Stimulated activated naive CD4-positive, alpha-beta T cell treated with Interleukin-2 at 50 U/mL for 16 hours (primary cell): Measurements from ENCODE around the gene RGL2.

Experiments
- DNase-seq: peaks from one replicate; lab custom pipeline; 2025; lab: John Stamatoyannopoulos, UW

RGL2 gene

DNA sequence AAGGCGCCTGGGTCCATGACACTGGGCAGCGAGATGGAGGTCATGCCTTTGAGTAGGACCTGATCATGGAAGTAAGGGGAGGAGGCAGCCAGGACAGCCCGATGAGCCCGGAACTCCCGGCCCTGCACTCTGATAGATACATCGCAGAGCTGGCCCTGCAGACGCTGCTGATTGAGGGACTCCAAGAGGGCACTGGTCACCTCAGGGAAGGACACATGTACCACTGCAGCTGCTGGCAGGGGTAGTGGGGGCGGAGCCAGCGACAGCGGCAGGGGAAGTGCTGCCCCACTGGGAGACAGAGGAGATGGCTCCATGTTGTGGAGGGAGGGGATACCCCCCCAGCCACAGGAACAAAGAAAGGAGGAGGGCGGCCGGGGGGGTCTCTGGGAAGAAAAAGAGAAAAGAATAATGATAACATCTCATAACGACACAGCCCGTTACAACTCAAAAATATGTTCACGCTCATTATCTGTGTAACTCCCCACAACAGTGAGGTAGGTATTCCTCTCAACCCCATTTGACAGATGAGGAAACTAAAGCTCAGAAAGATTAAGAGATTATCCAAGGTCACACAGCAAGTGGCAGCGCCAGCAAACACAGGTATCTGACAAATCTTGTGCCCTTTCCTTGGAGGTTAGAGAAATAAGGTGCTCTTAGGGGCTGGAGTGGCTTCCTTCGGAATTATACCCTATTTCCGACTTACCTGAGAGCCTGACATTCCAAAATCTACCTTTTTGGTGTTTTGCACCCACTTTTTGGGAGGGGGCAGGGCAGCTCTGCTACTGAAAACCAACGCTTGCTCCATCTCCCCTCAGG is 18.1 kb upstream of the RGL2 start:
- DNase-seq, result no peak

GRCh38 chr6:33315793-33316602 is 17.3 kb upstream of the RGL2 start:
- DNase-seq, result no peak

DNA sequence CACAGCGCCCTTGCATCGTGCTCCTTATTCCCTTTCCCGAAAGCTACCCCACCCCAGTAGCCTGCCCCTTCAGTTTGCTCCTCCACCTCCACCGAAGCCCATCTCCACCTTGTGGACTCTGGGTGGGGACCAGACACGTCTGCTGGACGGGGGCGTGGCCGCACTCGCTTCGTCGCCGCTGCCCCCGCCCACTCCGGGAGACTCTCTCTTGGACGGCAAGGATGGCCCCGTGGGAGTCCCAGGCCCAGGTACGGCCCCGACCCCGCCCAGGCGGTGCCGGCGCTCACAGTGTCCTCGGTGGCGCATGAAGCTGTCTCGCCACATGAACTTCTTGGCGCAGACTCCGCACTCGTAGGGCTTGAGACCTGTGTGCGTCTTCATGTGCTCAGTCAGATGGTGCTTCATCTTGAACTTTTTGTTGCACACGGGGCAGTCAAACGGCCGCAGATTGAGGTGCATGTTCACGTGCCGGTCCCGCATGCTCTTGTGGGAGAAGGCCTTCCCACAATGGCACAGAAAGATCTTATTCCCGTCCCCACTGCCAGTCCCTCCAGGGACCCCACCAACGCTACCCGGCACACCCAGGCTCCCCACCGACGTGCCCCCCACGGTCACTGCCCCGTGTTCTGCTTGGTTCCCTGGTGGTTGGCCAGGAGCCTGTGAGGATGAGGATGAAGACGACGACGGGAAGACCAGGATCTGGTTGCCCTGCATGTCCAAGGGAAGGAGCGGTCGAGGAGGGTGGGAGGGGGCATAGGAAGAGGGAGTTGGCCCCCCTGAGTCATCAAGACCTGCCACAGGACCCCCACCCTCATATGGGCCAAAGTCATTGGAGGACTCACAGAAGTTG is 16.4 kb upstream of the RGL2 start:
- DNase-seq, result no peak

- DNase-seq, result peak; percentile 75
These were observed 15.8 kb upstream of the RGL2 start for GRCh38 chr6:33314515-33314942.

DNA sequence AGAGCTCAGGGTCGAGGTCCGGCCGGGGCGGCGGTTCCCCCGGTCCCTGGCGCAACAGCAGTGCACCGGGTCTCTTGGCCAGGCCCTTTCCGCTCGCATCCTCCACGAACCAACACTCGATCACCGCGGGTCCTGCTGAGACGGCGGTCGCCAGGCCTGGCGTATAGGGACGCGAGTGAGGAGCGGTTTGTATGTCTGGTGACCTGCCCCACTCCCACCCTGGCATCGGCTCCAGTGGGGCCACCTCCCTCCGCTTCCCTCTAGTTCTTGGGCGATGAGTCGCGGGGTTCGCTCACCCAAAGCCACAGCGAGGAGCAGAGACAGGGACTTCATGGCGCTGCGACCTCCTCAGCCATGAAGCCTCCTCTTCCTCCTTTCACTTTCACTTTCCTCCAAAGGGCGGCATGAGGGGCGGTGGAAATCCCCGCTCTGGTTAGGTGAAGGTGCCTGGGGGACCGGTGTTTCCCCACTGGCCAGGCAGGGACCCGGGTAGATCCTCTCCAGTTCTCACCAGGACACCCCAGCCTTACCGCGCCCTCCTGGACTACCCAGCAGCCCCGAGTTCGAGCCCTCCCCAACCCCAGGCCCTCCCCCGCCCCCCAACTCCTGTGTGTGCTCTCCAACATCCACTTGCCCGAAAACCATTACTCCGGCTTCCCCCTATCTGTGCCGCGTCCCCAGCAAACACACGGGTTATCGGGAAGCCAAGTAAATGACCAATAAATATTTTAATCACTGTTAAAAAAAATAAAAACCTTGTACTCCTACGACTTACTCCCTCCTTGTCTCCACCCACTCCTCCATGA is 15.2 kb upstream of the RGL2 start, which contains the start of gene TAPBP:
Gene TAPBP (minus strand): TSS at position 370 of the 806 bp plus-strand sequence. CDS start 37 bp downstream, at position 333.
- peak; percentile 85 for DNase-seq

- peak; percentile 47 for DNase-seq
These were observed 14.5 kb upstream of the RGL2 start for GRCh38 chr6:33313105-33313708.

GRCh38 chr6:33312361-33313104 is 13.8 kb upstream of the RGL2 start:
- peak; percentile 86 for DNase-seq

DNA sequence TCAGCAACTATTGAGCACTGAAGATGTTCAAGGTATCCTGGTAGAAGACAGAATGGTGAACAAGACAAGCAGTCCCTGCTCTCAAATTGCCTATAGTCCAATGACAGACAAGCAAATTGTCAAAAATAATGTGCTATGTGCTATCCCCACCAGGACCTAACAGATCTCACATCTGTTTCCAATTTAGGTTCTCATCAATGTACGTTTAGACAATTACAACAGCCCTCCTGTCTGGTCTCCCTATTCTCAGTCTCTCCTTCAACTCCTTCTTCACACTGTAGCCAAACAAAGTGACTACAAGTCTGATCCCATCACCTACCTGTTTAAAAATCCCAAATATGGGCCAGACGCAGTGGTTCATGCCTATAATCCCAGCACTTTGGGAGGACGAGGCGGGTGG is 7.6 kb upstream of the RGL2 start:
- DNase-seq, result no peak

GRCh38 chr6:33305052-33305451 is 6.3 kb upstream of the RGL2 start:
- DNase-seq, result no peak

GRCh38 chr6:33304216-33304615 is 5.5 kb upstream of the RGL2 start:
- no peak for DNase-seq

DNA sequence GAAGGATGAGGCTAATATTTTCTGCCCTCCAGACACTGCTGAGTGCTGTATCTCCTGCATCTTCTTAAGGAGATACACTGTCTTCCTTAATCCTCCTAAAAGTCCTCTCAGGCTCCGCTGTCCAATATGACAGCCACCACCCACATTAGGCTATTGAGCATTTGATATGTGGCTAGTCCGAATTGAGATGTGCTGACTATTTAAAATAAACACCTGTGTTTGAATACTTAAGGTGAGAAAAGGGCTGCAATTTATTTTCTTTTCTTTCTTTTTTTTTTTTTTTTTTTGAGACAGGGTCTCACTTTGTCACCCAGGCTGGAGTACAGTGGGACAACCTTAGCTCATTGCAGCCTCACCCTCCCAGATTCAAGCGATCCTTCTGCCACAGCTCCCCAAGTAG is 3.1 kb upstream of the RGL2 start:
- DNase-seq, result no peak

- DNase-seq, result peak; percentile 88
These were observed 649 bp upstream of the RGL2 start for GRCh38 chr6:33299237-33299944.

DNA sequence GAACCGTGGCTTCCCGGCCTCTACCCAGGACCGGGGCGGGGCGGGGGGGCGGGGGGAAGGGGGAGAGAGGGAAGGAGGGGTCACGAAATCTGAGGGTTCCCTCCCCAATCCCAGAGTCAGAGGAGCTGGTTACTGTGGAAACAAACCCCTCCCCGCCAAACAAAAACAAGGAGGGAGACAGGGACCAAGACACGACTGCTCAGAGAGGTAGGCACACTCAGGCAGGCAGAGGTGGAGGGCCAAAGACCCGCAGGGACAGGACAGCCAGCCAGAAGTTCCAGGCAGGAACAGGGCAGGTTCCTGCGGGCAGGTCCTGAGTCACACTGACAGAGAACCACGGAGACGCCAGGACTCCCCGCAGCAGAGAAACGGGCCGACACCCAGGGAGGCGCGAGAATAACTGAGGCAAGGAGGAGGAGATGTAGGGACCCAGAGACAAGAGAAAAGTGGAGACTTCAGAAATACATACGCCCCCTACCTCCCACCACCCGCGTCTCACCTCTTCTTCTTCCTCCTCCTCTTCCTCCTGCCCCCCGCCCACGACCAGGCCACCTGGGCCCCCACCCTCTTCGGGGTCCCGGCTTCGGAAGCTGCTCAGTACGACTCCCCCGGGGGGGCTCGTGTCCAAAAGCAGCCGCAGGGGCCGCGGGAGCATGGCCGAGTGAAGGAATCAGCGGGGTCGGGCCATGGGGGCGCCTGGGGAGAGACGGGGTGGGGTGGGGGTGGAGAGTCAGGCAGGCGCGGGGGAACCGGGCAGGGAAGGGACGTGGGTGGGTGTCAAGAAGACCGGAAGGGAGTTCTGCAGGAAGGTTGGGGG is 578 bp downstream of the RGL2 start:
- DNase-seq, result peak; percentile 55

GRCh38 chr6:33297406-33297955 is 1.3 kb downstream of the RGL2 start:
- DNase-seq, result no peak

DNA sequence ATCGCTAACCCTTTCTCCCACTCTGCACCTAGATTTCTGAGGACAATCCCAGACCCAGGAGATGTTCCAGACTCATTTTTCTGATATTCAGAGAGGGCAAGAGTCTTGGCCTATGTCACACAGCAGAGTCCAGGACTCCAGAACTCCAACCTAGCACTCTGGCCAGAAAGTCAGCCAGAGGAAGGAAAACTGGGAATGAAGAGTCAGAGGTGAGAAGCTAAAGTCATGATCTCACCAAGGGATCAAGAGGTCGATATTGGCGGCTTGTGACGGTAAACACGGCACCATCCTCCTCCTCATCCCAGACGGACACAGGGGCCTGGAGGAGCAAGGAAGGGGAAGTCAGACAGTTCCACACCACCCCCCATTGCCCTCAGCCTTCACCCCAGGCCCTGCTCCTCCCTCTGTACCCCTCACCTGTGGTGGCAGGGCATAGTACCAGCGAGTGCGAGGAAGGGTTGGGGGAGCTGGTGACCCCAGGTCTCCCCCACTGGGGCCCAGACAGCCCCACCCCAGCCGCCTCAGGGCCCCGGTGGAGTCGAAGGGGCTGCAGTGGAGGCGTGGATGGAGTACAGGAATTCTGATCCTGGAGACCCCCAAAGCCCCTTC is 1.8 kb downstream of the RGL2 start:
- no peak for DNase-seq

- no peak for DNase-seq
These were observed 2.9 kb downstream of the RGL2 start for GRCh38 chr6:33295621-33296369.
